Transverse colon (tissue), 4 donors: Measurements from ENCODE around the gene PRR5L.

Source experiments
- CTCF ChIP-seq, 5 experiments: fragments of 200-600 bp in 3 of 5; fragments of 450-650 bp in 2 of 5; sonication (generic) in 3 of 5; IDR thresholded peaks; 1 replicate in 2 of 5; 2 replicates in 3 of 5; pipeline ENCODE4 v1.5.1; 2016 to 2017; ENCODE audit warnings: antibody characterized with exemption in 5 of 5, inconsistent platforms in 3 of 5, mild to moderate bottlenecking in 2 of 5, moderate library complexity in 1 of 5
- EP300 ChIP-seq: sonication (generic); formaldehyde crosslinking; IDR thresholded peaks from one replicate; pipeline ENCODE4 v1.6.1; 2017; ENCODE audit warnings: antibody characterized with exemption, low read depth
- POLR2A ChIP-seq: fragments of 450-650 bp; IDR thresholded peaks from one replicate; pipeline ENCODE4 v1.6.1; 2016; ENCODE audit warnings: antibody characterized with exemption, mild to moderate bottlenecking, moderate library complexity
- POLR2AphosphoS5 ChIP-seq, 3 donors: sonication (generic); formaldehyde crosslinking; IDR thresholded peaks; one replicate each; pipeline ENCODE4 v1.6.1; 2016; ENCODE audit warnings: antibody characterized with exemption in 3 of 3

GRCh38 chr11:36383195-36383594, 87.1 kb downstream of the PRR5L start:
- no peak for TF ChIP-seq CTCF (IDR thresholded peaks at IDR 0.05)
- TF ChIP-seq EP300: no peak
- TF ChIP-seq POLR2AphosphoS5 (IDR thresholded peaks at IDR 0.05): no peak
- no peak for TF ChIP-seq POLR2A
